HFF-Myc (cell line): Measurements from ENCODE around the gene CRYBG1.

Experiments used
- DNase-seq: peaks from one replicate; pipeline ENCODE4 v3.0.0-alpha.2; 2011; ENCODE audit warnings: low read depth; ENCODE audit errors: extremely low read depth
- H3K4me3 ChIP-seq: replicated peaks from 2 replicates; pipeline ENCODE4 v1.5.1; 2011; ENCODE audit warnings: low read depth, mild to moderate bottlenecking, control low read depth, low read length
- TF ChIP-seq, protein P1 (sequence below): IDR thresholded peaks from 2 replicates; pipeline ENCODE4 v1.5.1; 2012; ENCODE audit warnings: mild to moderate bottlenecking, low read depth, low read length, control low read depth; ENCODE audit errors: missing control alignments

CRYBG1 gene

GRCh38 chr6:106475284-106475683 lies 114.8 kb downstream of the CRYBG1 start:
- H3K4me3 ChIP-seq = no peak overlapping the region
- no peak for DNase-seq
- TF ChIP-seq, protein P1, sequence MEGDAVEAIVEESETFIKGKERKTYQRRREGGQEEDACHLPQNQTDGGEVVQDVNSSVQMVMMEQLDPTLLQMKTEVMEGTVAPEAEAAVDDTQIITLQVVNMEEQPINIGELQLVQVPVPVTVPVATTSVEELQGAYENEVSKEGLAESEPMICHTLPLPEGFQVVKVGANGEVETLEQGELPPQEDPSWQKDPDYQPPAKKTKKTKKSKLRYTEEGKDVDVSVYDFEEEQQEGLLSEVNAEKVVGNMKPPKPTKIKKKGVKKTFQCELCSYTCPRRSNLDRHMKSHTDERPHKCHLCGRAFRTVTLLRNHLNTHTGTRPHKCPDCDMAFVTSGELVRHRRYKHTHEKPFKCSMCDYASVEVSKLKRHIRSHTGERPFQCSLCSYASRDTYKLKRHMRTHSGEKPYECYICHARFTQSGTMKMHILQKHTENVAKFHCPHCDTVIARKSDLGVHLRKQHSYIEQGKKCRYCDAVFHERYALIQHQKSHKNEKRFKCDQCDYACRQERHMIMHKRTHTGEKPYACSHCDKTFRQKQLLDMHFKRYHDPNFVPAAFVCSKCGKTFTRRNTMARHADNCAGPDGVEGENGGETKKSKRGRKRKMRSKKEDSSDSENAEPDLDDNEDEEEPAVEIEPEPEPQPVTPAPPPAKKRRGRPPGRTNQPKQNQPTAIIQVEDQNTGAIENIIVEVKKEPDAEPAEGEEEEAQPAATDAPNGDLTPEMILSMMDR = no peak

- no peak overlapping the region for H3K4me3 ChIP-seq
- TF ChIP-seq, protein P1 = no peak
- DNase-seq = no peak
Measured at GRCh38 chr6:106476331-106477105, 116.0 kb downstream of the CRYBG1 start.

- TF ChIP-seq, protein P1 = no peak
- no peak overlapping the region for H3K4me3 ChIP-seq
- no peak for DNase-seq
Measured at GRCh38 chr6:106477146-106477545, 116.6 kb downstream of the CRYBG1 start.

DNA sequence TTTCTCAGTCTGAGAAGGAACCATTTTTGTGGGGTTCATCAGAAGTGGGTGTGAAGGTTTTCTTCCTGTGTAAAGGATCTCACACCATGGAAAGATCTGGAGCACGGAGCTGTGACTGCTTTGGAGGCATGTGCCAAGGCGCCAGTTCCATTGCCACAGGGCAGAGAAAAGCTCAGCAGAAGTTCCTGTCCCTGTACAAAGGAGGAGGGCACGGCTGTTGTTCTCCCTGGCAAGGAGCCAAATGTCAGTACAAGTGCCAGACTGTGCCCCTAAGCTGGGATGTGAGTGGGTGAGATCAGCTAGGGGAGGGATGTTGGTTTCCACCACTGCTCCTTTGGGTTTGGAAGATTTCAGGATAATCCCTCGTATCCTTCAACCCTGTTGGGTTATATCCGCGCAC lies 117.3 kb downstream of the CRYBG1 start:
- no peak for DNase-seq
- TF ChIP-seq, protein P1 = no peak
- H3K4me3 ChIP-seq = no peak overlapping the region

DNA sequence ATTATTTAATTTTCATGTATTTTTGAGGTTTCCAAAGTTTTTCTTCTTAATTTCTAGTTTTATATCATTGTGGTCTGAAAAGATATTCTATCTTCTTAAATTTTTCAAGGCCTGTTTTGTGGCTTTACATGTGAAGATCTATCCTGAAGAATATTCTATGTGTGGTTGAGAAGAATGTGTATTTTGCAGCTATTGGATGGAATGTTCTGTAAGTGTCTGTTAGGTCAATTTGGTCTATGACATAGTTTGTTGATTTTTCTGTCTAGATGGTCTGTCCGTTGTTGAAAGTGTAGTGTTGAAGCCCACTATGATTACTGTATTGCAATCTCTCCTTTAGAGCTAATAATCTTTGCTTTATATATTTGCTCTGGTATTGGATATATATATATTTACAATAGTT lies 125.7 kb downstream of the CRYBG1 start:
- H3K4me3 ChIP-seq = no peak overlapping the region
- TF ChIP-seq, protein P1 = no peak
- DNase-seq = no peak

DNA sequence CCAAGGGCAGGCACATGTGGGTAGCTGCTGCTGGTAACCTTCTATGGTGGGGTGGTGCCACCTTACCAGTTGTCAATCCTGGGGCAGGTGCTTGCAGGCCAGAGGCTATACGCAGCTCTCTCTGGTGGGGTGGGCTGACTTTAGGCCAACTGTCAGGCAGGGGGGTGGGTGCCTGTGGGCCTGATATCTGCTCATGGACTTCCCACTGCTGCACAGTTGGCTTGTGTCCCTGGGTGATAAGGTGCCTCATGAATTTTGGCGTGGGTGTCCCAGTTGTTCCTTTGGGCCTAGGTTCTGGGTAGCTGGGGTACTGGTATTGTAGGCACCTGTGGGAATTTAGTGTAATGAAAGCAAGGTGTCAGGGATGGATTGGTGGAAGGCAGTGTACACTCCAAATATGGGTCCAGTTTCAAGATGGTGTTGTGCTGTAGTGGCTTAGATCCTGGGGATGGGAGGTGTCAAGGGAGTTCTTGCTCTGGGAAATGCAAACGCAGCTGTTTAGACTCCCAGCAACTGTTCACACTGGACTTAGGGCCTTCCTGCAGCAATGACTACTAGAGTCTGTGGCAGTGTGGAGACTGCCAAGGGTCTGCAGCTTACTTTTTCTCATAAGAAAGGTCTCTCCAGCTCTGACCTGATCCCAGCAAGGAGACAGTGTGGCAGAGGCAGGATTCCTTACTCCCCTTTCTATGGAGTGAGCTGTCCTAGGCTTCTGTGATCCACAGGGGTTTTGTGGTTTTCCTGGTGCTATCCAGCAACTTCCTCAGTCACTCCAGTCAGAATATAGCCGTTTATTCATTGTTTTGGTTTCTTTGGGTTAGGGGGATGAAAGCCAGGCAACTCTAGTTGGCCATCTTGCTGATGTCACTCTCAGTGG lies 128.2 kb downstream of the CRYBG1 start:
- no peak for DNase-seq
- TF ChIP-seq, protein P1 = no peak
- no peak overlapping the region for H3K4me3 ChIP-seq
